GM18907 (cell line): ENCODE results near the gene RTCB.

Experiments used
- ATAC-seq: cut with Tn5 transposase; IDR thresholded peaks from one replicate; pipeline ENCODE4 v1.9.1; 2021; ENCODE audit warnings: mild to moderate bottlenecking, moderate library complexity; ENCODE audit not compliant: unreplicated experiment

Gene RTCB

DNA sequence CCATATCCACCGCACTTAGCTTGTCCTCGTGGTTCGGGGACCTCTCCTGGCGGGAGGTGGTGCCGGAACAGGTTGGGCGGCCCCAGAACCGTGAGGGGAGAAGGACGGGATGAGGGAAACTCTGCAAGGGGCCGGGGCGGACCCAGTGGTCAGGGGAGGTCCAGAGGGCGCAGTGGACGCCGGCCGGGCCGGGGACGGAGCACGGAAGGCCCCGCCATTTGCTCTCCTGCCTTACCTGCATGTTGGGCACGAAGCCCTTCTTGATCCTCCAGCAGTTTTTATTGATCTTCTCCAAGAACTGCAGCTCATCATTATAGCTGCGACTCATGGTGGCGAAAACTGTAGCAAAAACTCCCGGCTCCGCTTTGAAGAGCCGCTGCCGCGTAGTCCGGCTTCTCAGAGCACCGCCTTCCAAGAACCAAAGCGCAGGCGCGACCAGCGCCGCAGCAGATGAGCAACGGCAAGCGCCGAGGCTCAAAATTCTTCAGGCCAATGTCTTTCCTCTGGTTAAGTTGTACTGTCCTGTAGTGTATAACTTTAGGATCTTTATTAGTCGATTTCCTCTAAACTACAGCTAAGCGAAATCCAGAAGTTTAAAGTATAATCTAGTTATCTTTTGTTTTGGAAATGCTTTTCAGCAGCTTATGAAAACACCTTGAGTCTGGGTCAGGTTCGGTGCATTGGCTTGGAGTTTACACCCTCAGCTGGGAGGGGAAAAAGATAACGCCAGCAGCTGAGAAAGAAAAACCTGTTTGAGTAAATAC is at the start of gene RTCB:
Gene RTCB (minus strand): TSS at position 419 of the 764 bp plus-strand sequence. CDS start 91 bp downstream, at position 328.
- ATAC-seq, result peak; percentile 67

DNA sequence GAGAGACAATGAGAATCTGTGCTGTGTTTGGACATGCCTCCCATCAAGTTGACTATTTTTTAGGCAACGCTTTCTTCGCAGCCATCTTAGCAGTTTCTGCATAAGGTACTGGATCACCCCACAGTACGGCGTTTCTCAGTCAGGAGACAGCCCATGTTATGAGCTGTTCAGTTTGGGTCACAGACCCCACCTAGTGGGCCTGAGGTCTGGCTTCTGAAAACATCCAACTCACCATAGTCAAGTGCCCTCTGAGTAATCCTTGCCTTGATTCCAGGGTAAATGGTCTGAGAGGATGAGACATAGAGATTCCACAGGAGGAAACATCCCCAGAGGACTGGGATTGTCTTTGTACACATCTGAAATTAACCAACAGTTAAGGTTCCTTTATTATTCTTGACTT is 45.0 kb upstream of the RTCB start:
- no peak for ATAC-seq

DNA sequence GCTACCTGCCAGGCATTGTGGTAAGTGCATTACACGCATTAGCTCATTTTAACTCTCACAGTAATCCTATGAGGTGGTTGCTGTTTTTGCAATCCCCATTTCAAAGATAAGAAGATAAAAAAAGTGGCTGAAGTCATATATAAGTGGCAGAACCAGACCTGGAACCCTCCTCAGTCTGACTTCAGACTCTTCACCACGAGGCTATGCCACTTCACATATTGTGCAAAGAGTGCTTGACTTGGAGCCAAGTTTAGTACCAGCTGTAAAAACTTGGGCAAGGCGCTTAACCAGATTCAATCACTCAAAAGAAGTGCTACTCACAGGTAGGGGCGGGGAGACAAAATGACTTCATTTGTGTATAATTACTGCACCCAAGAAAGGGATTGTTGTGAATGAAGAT is 36.9 kb upstream of the RTCB start:
- no peak for ATAC-seq

DNA sequence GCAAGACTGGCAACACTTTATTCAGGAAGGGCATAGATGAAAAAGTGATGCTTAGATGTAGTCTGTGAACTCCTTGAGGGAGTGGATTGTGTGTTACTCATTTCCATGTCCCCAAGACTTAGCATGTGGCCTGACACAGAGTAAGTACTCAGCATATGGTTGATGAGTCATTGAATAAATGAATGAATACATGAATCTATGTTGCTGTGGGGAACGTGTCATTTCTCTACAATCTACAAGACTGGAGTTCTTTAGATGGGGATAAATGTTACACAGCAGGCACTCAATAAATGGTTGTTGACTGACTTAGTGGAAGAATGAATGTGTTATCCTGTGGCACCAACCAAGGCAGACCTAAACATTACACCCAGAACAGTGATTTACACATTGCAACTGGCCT is 34.3 kb upstream of the RTCB start:
- no peak for ATAC-seq

DNA sequence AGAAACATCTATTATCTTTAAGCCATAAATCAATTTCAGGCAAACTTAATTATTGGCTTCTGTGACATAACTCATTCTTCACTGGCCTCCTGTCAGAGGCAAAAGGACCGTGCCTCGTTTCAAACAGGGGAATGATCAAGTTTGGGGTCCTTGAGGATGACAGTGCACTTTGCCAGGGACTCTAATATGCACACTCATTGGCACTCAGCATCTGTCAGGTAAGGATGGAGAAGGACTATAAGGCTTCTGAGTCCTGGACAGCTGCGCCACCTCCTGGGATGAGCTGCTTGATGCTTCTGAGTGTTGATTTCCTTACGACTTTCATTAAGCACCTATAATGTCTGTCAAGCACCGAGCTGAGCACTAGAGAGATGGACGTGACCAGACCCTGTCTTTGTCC is 32.0 kb upstream of the RTCB start:
- no peak for ATAC-seq

DNA sequence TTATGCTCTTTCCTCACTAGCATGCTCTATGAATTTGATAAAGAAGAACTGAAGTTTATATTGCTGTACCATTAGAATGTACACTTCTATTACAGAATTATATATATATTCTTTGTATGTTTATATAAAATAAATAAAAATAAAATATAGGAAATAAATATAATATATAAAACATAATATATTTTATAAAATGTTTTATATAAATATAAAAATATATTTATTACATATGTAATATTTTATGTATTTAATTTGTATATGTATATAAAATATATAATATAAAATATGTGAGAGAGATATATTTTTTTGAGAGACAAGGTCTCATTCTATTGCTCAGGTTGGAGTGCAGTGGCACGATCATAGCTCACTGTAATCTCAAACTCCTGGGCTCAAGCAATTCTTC is 18.3 kb upstream of the RTCB start:
- ATAC-seq, result no peak

DNA sequence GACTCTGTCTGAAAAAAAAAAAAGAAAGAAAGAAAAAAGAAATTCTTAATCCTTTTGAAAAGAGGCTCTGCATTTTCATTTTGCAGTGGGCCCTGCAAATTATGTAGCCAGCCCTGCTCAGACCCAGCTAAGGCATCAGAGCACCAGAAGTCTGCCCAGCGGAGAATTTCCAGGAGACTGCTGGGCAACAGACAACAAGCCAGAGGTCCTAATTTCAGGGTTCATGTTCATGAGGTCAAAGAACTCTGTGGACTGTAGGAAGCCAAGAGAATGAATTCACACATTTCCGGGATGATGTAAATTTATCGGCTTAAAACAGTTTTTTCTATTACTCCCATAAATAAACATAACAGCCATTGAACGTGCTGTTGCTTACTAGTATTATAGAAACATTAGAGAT is 14.8 kb upstream of the RTCB start:
- ATAC-seq, result no peak

DNA sequence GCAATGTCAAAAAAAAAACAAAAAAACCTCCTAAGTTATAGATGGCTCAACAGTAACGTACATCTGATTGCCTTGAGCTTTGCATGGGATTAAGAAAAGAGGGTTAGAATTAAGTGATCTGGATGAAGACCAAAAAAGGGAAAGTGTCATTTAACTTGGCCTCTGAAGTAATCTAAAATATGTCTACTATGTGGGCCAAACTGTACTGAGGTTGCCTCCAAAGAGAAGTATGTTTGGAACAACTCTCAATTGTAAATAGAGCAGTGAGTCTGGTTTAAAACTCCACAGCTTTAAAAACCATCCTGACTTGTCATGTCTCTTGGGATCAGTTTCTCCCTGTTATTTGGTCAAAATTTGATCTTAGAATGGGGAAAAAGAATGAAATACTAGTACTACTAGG is 11.6 kb upstream of the RTCB start:
- no peak for ATAC-seq

DNA sequence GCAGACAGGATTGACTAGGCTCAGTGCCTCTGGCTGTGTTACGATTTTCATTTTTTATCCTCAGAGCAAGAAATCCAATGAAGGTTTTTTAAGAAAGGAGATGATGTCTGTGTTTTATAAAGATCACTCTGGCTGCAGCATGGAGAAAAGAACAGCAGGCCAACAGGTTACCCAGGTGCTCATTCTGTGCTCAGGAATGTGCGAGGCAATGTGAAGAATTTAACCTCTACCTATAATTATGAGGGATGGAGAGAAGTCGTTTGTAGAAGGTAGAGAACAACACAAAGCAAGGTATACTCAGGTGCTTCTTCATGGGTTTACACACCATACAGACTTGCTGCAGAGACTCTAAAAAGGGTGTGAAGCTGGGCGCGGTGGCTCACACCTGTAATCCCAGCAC is 10.0 kb upstream of the RTCB start:
- ATAC-seq, result no peak

DNA sequence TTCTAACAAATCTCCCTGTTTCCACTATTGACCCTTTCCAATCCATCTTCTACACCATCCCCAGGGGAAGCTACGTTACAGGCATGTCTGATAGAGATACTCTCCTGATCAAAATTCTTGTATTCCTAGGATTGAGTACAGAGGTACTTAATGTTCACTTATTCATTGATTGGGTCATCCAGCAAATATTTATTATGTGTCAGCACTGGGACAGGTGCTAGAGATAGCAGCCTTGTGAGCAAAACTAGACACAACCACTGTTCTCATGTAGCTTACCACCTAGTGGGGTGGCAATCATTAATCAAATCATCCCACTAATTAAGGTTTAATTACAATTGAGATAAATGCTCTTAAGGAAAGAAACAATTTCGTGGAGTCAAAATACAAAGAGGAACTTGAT is 9.4 kb upstream of the RTCB start:
- no peak for ATAC-seq

DNA sequence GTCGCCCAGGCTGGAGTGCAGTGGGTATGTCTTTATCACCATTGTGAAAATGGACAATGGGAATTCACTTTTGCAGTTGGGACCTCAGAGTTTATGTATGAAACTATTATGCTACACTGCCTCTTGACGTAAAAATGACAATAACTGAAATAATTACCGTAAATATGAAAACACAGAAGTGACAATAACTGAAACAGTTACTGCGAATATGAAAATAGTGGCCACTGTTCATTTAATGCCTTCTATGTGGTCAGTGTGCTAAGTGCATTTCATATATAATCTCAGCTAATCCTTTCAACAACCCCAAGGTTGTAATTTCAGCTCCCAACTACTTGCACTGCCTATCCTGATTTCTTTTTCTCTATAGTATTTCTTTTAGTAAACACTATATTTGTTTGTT is 5.9 kb upstream of the RTCB start:
- ATAC-seq, result no peak

DNA sequence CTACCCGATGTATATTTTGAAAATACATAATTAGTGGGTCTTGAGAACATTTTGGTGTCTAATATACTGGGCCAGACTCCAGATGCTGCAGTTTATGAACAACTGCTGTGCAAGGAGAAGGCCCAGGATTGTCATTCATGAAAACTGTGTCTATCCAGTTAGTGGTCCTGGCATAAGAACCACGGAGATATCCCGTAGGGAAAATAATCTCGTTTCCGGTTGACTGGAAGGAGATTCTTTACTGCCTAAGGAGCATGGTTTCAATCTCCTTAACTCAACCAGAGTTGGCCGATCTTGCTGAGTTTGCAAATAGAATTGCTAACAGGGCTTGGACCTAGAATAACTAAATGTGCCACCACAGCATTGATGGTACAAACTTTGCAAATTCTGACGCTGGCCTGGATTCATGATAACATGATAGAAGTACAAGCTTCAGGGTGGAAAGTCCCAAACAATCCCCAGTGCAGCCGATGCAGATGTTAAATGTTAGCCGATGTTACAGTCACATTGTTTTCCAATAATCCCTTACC is 4.6 kb upstream of the RTCB start:
- no peak for ATAC-seq

DNA sequence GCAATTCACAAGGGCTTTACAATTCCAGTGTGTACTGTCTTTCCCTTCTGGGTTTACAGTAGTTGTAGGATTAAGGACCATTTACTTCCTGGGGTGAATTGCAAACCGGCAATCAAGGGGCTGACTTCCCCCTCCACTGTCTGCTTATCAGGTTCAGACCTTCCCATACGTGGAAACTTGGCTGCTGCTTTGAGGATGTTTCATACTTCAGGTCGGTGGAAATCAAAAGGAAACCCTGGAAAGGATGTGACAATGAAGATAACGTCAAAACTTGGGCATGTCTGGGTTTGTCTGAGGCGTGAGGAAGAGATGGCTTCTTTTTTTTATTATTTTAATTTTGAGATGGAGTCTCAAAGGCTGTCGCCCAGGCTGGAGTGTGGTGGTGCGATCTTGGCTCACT is 2.1 kb upstream of the RTCB start:
- no peak for ATAC-seq

DNA sequence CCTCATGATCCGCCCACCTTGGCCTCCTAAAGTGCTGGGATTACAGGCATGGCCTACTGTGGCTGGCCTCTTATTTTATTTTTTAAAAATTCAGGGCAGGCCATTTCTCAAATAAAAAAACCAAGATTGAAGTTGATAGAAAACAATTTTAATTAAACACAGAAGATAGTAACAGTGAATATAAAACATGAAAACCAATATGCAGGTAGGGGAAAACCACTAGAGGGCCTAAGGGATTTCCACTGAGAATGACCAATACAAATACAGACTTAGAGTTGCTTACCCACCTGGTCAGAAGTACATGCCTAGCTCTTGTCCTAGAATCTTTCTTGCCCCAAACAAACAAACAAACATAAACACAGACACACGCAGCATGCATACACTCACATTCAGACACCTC is 1.7 kb upstream of the RTCB start:
- ATAC-seq, result no peak

DNA sequence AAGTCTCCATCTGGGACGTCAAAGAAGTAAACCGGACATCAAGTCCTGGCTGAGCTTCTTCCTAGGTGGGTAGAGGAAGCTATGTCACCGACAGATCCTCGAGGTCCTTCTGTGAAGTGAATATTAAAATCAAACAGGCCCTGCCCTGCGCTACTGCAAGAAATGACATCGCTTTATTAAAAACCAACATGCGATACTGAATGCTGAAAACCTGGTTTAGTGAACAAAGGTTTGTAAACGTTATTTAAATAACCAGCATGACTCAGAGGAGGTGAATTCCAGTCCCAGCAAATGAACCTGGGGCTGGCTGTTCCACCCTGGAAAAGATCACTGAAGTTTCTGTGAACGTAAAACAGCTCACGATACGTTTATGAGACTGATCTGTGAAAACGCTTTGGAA is 645 bp downstream of the RTCB start:
- no peak for ATAC-seq

DNA sequence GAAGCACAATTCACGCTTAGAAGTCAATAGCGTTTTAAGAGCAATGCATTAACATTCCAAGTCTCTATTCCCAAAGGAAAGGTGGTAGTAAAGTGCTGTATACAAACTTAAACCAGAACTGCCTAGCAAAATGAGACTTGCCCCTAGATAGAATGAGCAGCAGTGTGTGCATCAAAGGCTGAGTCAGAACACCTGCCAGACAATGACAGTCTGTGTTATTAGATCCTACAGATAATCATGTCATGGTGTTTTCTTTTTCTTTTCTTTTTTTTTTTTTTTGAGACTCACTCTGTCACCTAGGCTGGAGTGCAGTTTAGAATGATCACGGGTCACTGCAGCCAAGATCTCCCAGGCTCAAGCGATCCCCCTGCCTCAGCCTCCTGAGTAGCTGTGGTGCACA is 1.6 kb downstream of the RTCB start:
- no peak for ATAC-seq

DNA sequence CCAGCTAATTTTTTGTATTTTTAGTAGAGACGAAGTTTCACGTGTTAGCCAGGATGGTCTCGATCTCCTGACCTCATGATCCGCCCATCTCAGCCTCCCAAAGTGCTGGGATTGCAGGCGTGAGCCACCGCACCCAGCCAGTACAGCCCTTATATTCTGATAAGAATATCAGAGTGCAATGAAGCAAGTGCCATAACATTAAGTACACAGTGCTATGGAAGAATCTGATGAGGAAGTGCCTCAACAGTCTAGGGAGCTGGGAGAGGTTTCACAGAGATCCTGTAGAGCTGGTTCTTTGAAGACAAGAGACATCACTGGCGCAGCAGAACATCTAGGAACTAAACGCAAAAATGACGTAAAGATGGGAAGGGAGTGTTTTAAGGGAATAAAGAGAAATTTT is 2.1 kb downstream of the RTCB start:
- ATAC-seq, result no peak

DNA sequence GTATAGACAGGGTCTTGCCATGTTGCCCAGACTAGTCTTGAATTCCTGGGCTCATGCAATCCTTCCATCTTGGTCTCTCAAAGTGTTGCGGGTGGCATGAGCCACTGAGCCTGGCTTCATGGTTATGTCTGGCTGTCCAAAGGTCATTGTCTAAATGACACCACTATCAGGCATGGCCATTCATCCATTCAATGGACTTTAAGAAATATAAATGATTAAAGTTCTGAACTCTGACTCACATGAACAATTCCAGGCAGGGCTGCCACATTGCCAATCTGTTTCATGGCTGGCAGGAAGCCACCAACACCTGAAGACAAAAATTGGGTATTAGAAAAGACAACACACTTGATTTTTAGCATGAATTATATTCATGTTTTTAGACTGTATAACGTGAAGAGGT is 4.1 kb downstream of the RTCB start:
- no peak for ATAC-seq

DNA sequence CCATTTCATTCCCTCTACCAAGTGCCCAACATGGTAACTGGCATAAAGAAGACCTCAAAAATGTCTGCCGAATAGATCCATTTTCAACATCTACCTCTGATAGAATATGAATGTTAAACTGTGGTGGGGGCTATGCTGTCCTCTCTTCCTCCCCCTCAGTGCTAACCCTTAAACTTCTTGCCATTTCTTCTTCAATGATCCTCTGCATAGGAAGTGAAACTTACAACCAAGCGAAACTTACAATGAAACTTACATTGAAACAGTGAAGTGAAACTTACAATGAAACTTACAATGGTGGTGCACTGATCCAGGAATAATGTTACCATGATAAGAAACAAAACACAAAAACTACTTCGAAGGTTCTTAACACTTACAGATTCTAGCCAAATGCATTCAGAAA is 4.7 kb downstream of the RTCB start:
- peak; percentile 43 for ATAC-seq

DNA sequence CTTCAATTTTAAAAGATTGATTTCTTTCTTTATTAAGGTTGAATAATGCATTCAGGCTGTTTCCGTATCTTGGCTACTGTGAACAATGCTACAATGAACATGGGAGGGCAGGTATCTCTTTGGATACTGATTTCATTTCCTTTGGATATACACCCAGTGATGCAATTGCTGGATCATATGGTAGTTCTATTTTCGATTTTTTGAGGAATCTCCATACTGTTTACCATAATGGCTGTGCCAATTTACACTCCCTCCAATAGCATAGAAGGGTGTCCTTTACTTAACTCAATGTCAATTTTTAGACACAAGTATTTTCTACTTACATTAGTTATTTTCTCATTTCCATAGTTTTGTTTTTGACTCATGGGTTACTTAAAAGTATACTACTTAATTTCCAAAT is 8.0 kb downstream of the RTCB start:
- ATAC-seq, result no peak

DNA sequence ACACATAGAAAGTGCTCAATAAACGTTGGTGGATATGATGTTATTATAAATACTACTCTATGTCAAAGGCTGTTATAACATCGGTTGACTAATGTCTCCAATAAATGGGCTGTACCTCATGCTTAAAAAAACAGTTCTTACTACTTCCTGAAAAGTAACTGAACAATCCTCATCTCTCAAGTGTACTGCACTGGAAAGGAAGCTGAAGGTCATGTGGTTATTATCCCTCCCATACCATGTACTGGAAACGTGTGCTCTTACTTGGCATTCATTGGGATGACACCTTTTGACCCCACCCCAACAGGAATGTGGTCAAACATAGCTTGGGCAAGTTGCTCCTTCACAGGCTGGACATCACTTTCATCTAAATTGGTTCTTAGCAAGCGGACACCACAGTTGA is 10.6 kb downstream of the RTCB start:
- no peak for ATAC-seq

DNA sequence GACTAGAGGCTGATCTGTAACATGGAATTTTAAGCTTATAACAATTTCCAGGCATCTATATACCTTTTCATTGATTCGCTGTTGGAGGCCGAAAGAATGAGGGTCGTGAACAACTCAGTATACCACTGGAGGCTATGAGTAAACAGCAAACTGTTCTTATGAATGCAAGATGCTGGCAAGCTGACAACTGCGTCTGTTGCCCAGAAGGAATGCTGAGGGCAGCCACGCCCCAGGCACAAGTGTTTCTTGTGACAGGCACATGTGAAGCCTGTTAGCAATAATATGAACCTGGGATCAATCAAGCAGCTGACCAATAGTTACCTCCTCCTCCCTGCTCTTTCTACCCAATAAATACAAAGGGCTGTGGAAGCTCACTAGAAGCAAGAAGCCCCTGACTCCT is 15.3 kb downstream of the RTCB start:
- ATAC-seq, result no peak

DNA sequence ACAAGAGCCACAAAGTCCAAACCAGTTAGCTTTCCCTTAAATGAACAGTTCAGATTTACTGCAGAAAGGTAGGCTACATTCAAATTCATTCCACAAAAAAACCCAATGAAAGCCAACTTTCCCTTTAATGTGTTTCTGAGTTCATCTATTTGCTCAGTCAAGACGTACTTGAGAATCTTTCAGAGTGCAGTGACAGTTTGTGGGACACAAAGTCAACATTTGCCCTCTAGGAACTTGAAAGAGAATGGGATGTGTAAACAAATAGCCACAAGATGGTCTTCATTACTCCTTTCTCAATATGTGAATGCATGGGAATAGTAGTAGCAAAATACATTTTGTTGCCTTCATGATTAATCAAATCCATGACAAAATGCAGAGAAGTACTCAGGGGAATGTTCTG is 15.8 kb downstream of the RTCB start:
- ATAC-seq, result no peak
